Large intestine (tissue), 3 donors: ENCODE data around the gene CCR2. TPM values are rescaled to one million over a fixed set of nuclear protein-coding genes. Genes with fewer than 3 reads are reported as not detected.
A peak's percentile ranks its signal among the peaks of the same experiment; 100 is the strongest.

ENCODE experiments used
- DNase-seq, 2 donors: peaks; one replicate each; pipeline versions ENCODE4 v3.0.0 to v3.0.0-alpha.2; 2013
- H3K27ac ChIP-seq: one replicate; pipeline ENCODE4 v1.5.1; 2013; ENCODE audit warnings: low read length
- H3K27me3 ChIP-seq: 2 replicates; pipeline ENCODE4 v1.6.1; 2013; ENCODE audit warnings: low read length; ENCODE audit not compliant: control insufficient read depth, insufficient read depth
- H3K36me3 ChIP-seq: 2 replicates; pipeline ENCODE4 v1.6.1; 2013; ENCODE audit warnings: low read length; ENCODE audit not compliant: control insufficient read depth, insufficient read depth
- H3K4me1 ChIP-seq: one replicate; pipeline ENCODE4 v1.6.1; 2013; ENCODE audit warnings: low read length; ENCODE audit not compliant: control insufficient read depth, insufficient read depth
- H3K4me3 ChIP-seq: one replicate; pipeline ENCODE4 v1.5.1; 2013; ENCODE audit warnings: low read length
- H3K9me3 ChIP-seq: one replicate; pipeline ENCODE4 v1.6.1; 2013; ENCODE audit warnings: mild to moderate bottlenecking, low read depth, low read length, moderate library complexity; ENCODE audit not compliant: control insufficient read depth
- WGBS: methylation state at CpG from one replicate; pipeline ENCODE4 v1.1.5; 2013; ENCODE audit warnings: low lambda C conversion rate; ENCODE audit not compliant: insufficient coverage; 5-methylcytosine and 5-hydroxymethylcytosine counted together
- polyA plus RNA-seq: library from polyadenylated mRNA; unstranded; fragments of 120-200 nt; gene quantifications from one replicate; pipeline ENCODE4 v1.2.1, GENCODE V29; 2013

Gene CCR2
- polyA plus RNA-seq, 1 donor = 1.3 TPM

GRCh38 chr3:46354478-46354877, 567 bp downstream of the CCR2 start:
- Histone ChIP-seq H3K4me3 (no peak overlapping the region), H3K4me1 (no peaks in the 10 kb centered on the region), H3K9me3 (no peaks in the 10 kb centered on the region), H3K36me3 (no peaks in the 10 kb centered on the region), H3K27me3 (peaks cover 13% of the 10 kb centered on the region), H3K27ac (no peak overlapping the region)
- DNase-seq = no peak
- WGBS = no CpG with 5 or more reads among the region's 1 CpG

- Histone ChIP-seq H3K27me3 (peaks cover 13% of the 10 kb centered on the region), H3K36me3 (no peaks in the 10 kb centered on the region), H3K27ac (no peak overlapping the region), H3K4me3 (no peak overlapping the region), H3K9me3 (no peaks in the 10 kb centered on the region), H3K4me1 (no peaks in the 10 kb centered on the region)
- no peak for DNase-seq
These were observed 1.1 kb downstream of the CCR2 start for GRCh38 chr3:46354984-46355383.

- Histone ChIP-seq H3K4me1 (no peaks in the 10 kb centered on the region), H3K9me3 (no peaks in the 10 kb centered on the region), H3K27ac (no peak overlapping the region), H3K4me3 (no peak overlapping the region), H3K27me3 (peaks cover 13% of the 10 kb centered on the region), H3K36me3 (no peaks in the 10 kb centered on the region)
- no peak for DNase-seq
- no CpG with 5 or more reads among the region's 3 CpGs for WGBS
These were observed 2.4 kb downstream of the CCR2 start for GRCh38 chr3:46356276-46356675.

- H3K27me3 ChIP-seq = peaks cover 12% of the 10 kb centered on the region
- 63% methylated on average over 2 of the region's 4 CpGs for WGBS
- DNase-seq = no peak
- no peaks in the 10 kb centered on the region for H3K9me3 ChIP-seq
- H3K36me3 ChIP-seq = no peaks in the 10 kb centered on the region
- no peak overlapping the region for H3K27ac ChIP-seq
- H3K4me3 ChIP-seq = no peak overlapping the region
- H3K4me1 ChIP-seq = no peaks in the 10 kb centered on the region
These were observed 3.0 kb downstream of the CCR2 start for GRCh38 chr3:46356909-46357308.

- Histone ChIP-seq H3K4me3 (no peak overlapping the region), H3K27ac (no peak overlapping the region), H3K9me3 (no peaks in the 10 kb centered on the region), H3K27me3 (peaks cover 7% of the 10 kb centered on the region), H3K4me1 (no peaks in the 10 kb centered on the region), H3K36me3 (no peaks in the 10 kb centered on the region)
- DNase-seq = no peak
- no CpG with 5 or more reads among the region's 6 CpGs for WGBS
These were observed 4.6 kb downstream of the CCR2 start for GRCh38 chr3:46358466-46358865.

GRCh38 chr3:46359733-46360493, 6.0 kb downstream of the CCR2 start:
- DNase-seq = peak in 1 of 2 donors; percentile 8
- WGBS = 68% methylated on average over 2 of the region's 11 CpGs
- no peak overlapping the region for H3K27ac ChIP-seq

GRCh38 chr3:46360907-46361306, 7.0 kb downstream of the CCR2 start:
- no peaks in the 10 kb centered on the region for H3K9me3 ChIP-seq
- no peak for DNase-seq
- H3K36me3 ChIP-seq = no peaks in the 10 kb centered on the region
- H3K4me3 ChIP-seq = no peak overlapping the region
- H3K4me1 ChIP-seq = no peaks in the 10 kb centered on the region
- H3K27ac ChIP-seq = no peak overlapping the region
- WGBS = no CpG with 5 or more reads among the region's 6 CpGs
- H3K27me3 ChIP-seq = peaks cover 4% of the 10 kb centered on the region

More at GRCh38 chr3:46359733-46360493, 6.0 kb downstream of the CCR2 start:
- Histone ChIP-seq H3K4me3 (no peak overlapping the region), H3K4me1 (no peaks in the 10 kb centered on the region), H3K36me3 (no peaks in the 10 kb centered on the region), H3K9me3 (no peaks in the 10 kb centered on the region), H3K27me3 (peaks cover 7% of the 10 kb centered on the region)

- WGBS = no CpG with 5 or more reads among the region's 8 CpGs
These were observed 7.7 kb downstream of the CCR2 start for GRCh38 chr3:46361408-46362283.

GRCh38 chr3:46365041-46365440, 11.1 kb downstream of the CCR2 start:
- WGBS = 100% methylated on average over 2 of the region's 4 CpGs
- Histone ChIP-seq H3K36me3 (no peaks in the 10 kb centered on the region), H3K9me3 (no peaks in the 10 kb centered on the region), H3K27ac (no peak overlapping the region), H3K4me3 (no peak overlapping the region), H3K4me1 (no peaks in the 10 kb centered on the region), H3K27me3 (no peaks in the 10 kb centered on the region)
- DNase-seq = no peak

More at GRCh38 chr3:46361408-46362283, 7.7 kb downstream of the CCR2 start:
- Histone ChIP-seq H3K4me3 (no peak overlapping the region), H3K4me1 (no peaks in the 10 kb centered on the region), H3K36me3 (no peaks in the 10 kb centered on the region), H3K9me3 (no peaks in the 10 kb centered on the region), H3K27me3 (peaks cover 4% of the 10 kb centered on the region), H3K27ac (no peak overlapping the region)
- DNase-seq = peak in 1 of 2 donors; percentile 15

- WGBS = no CpG with 5 or more reads among the region's 5 CpGs
- Histone ChIP-seq H3K4me3 (no peak overlapping the region), H3K27ac (no peak overlapping the region), H3K9me3 (no peaks in the 10 kb centered on the region), H3K36me3 (no peaks in the 10 kb centered on the region), H3K4me1 (no peaks in the 10 kb centered on the region), H3K27me3 (no peaks in the 10 kb centered on the region)
- no peak for DNase-seq
These were observed 12.0 kb downstream of the CCR2 start for GRCh38 chr3:46365737-46366524.
